H9 (cell line): ENCODE measurements around the gene S100A7. TPM values are rescaled to one million over a fixed set of nuclear protein-coding genes. Genes with fewer than 3 reads are reported as not detected.

Source experiments
- DNase-seq: peaks from one replicate; pipeline ENCODE4 v3.0.0-alpha.2; 2017
- H2AFZ ChIP-seq: one replicate; pipeline ENCODE4 v1.6.1; 2013; ENCODE audit warnings: mild to moderate bottlenecking, low read length, control low read depth, moderate library complexity
- H2AK5ac ChIP-seq: 2 replicates; pipeline ENCODE4 v1.6.1; 2013; ENCODE audit warnings: low read length, control low read depth, mixed read lengths; ENCODE audit not compliant: insufficient read length
- H2BK120ac ChIP-seq: one replicate; pipeline ENCODE4 v1.6.1; 2013; ENCODE audit warnings: low read depth, mild to moderate bottlenecking, low read length, control low read depth, inconsistent platforms; ENCODE audit not compliant: poor library complexity, severe bottlenecking
- H2BK12ac ChIP-seq: 2 replicates; pipeline ENCODE4 v1.6.1; 2013; ENCODE audit warnings: low read length, control low read depth, mixed read lengths, low read depth; ENCODE audit not compliant: insufficient read length
- H2BK15ac ChIP-seq: 2 replicates; pipeline ENCODE4 v1.6.1; 2013; ENCODE audit warnings: low read depth, low read length, control low read depth
- H2BK20ac ChIP-seq: one replicate; pipeline ENCODE4 v1.6.1; 2013; ENCODE audit warnings: low read depth, mild to moderate bottlenecking, low read length, control low read depth, inconsistent platforms; ENCODE audit not compliant: poor library complexity, severe bottlenecking
- H2BK5ac ChIP-seq: 2 replicates; pipeline ENCODE4 v1.6.1; 2013; ENCODE audit warnings: low read length, control low read depth, mixed read lengths; ENCODE audit not compliant: insufficient read length
- H3K14ac ChIP-seq: 2 replicates; pipeline ENCODE4 v1.6.1; 2013; ENCODE audit warnings: low read length, control low read depth; ENCODE audit not compliant: insufficient read depth
- H3K18ac ChIP-seq: 2 replicates; pipeline ENCODE4 v1.6.1; 2013; ENCODE audit warnings: low read depth, mild to moderate bottlenecking, mixed read lengths, low read length, control low read depth; ENCODE audit not compliant: insufficient read length
- H3K23ac ChIP-seq: 2 replicates; pipeline ENCODE4 v1.6.1; 2013; ENCODE audit warnings: low read length, control low read depth, mixed read lengths, low read depth; ENCODE audit not compliant: insufficient read length
- H3K23me2 ChIP-seq: 2 replicates; pipeline ENCODE4 v1.6.1; 2013; ENCODE audit warnings: low read depth, mild to moderate bottlenecking, mixed read lengths, low read length, control low read depth; ENCODE audit not compliant: insufficient read length, poor library complexity, severe bottlenecking
- H3K27ac ChIP-seq: 2 replicates; pipeline ENCODE4 v1.5.1; 2013; ENCODE audit warnings: low read length, control low read depth, mixed read lengths, low read depth; ENCODE audit not compliant: insufficient read length
- H3K27me3 ChIP-seq: 2 replicates; pipeline ENCODE4 v1.6.1; 2013; ENCODE audit warnings: low read length, control low read depth, inconsistent platforms; ENCODE audit not compliant: insufficient read depth
- H3K4ac ChIP-seq: 2 replicates; pipeline ENCODE4 v1.6.1; 2013; ENCODE audit warnings: low read depth, mild to moderate bottlenecking, control low read depth, inconsistent platforms, low read length, moderate library complexity
- H3K4me1 ChIP-seq: 2 replicates; pipeline ENCODE4 v1.6.1; 2013; ENCODE audit warnings: low read length, control low read depth, inconsistent platforms; ENCODE audit not compliant: insufficient read depth
- H3K4me2 ChIP-seq: 2 replicates; pipeline ENCODE4 v1.6.1; 2013; ENCODE audit warnings: low read length, control low read depth, mixed read lengths; ENCODE audit not compliant: insufficient read length, insufficient read depth
- H3K56ac ChIP-seq: 2 replicates; pipeline ENCODE4 v1.6.1; 2013; ENCODE audit warnings: low read depth, mild to moderate bottlenecking, mixed read lengths, low read length, control low read depth; ENCODE audit not compliant: insufficient read length
- H3K79me1 ChIP-seq: 2 replicates; pipeline ENCODE4 v1.6.1; 2013; ENCODE audit warnings: low read depth, mild to moderate bottlenecking, moderate library complexity, low read length, control low read depth, inconsistent platforms; ENCODE audit not compliant: insufficient read depth, poor library complexity, severe bottlenecking
- H3K79me2 ChIP-seq: 2 replicates; pipeline ENCODE4 v1.6.1; 2013; ENCODE audit warnings: low read length, control low read depth, inconsistent platforms; ENCODE audit not compliant: insufficient read depth
- H3K9ac ChIP-seq: 2 replicates; pipeline ENCODE4 v1.6.1; 2013; ENCODE audit warnings: low read length, control low read depth, mixed read lengths; ENCODE audit not compliant: insufficient read length; ENCODE audit errors: extremely low read depth
- H3K9me3 ChIP-seq: one replicate; pipeline ENCODE4 v1.6.1; 2013; ENCODE audit warnings: low read depth, low read length, inconsistent platforms; ENCODE audit not compliant: control insufficient read depth
- H3T11ph ChIP-seq: one replicate; pipeline ENCODE4 v1.6.1; 2013; ENCODE audit warnings: mild to moderate bottlenecking, low read length, control low read depth, inconsistent platforms
- H4K20me1 ChIP-seq: one replicate; pipeline ENCODE4 v1.6.1; 2013; ENCODE audit not compliant: control insufficient read depth, insufficient read length, insufficient read depth
- H4K5ac ChIP-seq: 2 replicates; pipeline ENCODE4 v1.6.1; 2013; ENCODE audit warnings: low read depth, mild to moderate bottlenecking, mixed read lengths, low read length, control low read depth; ENCODE audit not compliant: insufficient read length
- H4K8ac ChIP-seq: replicated peaks from 2 replicates; pipeline ENCODE4 v1.6.1; 2013; ENCODE audit warnings: low read length, control low read depth, mixed read lengths, low read depth; ENCODE audit not compliant: insufficient read length
- H4K91ac ChIP-seq: 2 replicates; pipeline ENCODE4 v1.6.1; 2013; ENCODE audit warnings: low read depth, mild to moderate bottlenecking, moderate library complexity, mixed read lengths, low read length, control low read depth; ENCODE audit not compliant: insufficient read length
- H3K27ac Mint-ChIP-seq, 3 experiments: 2 replicates in 2 of 3; 3 replicates in 1 of 3; pipeline ENCODE4 v1.8.0; 2020 to 2021; ENCODE audit warnings: mixed read lengths in 3 of 3, mild to moderate bottlenecking in 1 of 3, moderate library complexity in 1 of 3
- H3K27me3 Mint-ChIP-seq: 2 replicates; pipeline ENCODE4 v1.8.0; 2021; ENCODE audit warnings: low read depth, mild to moderate bottlenecking, moderate library complexity, mixed read lengths
- H3K36me3 Mint-ChIP-seq, 3 experiments: 2 replicates in 2 of 3; 3 replicates in 1 of 3; pipeline ENCODE4 v1.8.0; 2020 to 2021; ENCODE audit warnings: low read depth in 3 of 3, mixed read lengths in 3 of 3; ENCODE audit not compliant: insufficient read depth in 1 of 3
- H3K4me1 Mint-ChIP-seq, 2 experiments: 2 replicates each; pipeline ENCODE4 v1.8.0; 2020; ENCODE audit warnings: mixed read lengths in 2 of 2
- H3K4me3 Mint-ChIP-seq, 2 experiments: 2 replicates in 1 of 2; 3 replicates in 1 of 2; pipeline ENCODE4 v1.8.0; 2020 to 2021; ENCODE audit warnings: mild to moderate bottlenecking in 2 of 2, mixed read lengths in 2 of 2, moderate library complexity in 1 of 2
- H3K9me3 Mint-ChIP-seq, 2 experiments: 2 replicates in 1 of 2; 3 replicates in 1 of 2; pipeline ENCODE4 v1.8.0; 2020; ENCODE audit warnings: mild to moderate bottlenecking in 2 of 2, mixed read lengths in 2 of 2, moderate library complexity in 1 of 2
- WGBS: extraction: QIAGEN DNeasy Blood & Tissue Kit; methylation state at CpG from one replicate; pipeline ENCODE4 v1.1.7; 2013; ENCODE audit warnings: missing lambda C conversion rate, low lambda C conversion rate, mixed read lengths; ENCODE audit not compliant: insufficient read length; ENCODE audit errors: extremely low coverage; 5-methylcytosine and 5-hydroxymethylcytosine counted together
- total RNA-seq: library from RNA; stranded (reverse); gene quantifications from 2 replicates; pipeline ENCODE4 v1.2.1, GENCODE V29; 2021
- TF ChIP-seq, protein P1 (sequence below): fragments of 200-600 bp; sonication (generic); conservative IDR thresholded peaks from 3 replicates; pipeline ENCODE4 v1.8.0; 2021; ENCODE audit warnings: antibody characterized with exemption, mild to moderate bottlenecking

The S100A7 gene
- total RNA-seq, 1 experiment from 2014 or later: not detected

DNA sequence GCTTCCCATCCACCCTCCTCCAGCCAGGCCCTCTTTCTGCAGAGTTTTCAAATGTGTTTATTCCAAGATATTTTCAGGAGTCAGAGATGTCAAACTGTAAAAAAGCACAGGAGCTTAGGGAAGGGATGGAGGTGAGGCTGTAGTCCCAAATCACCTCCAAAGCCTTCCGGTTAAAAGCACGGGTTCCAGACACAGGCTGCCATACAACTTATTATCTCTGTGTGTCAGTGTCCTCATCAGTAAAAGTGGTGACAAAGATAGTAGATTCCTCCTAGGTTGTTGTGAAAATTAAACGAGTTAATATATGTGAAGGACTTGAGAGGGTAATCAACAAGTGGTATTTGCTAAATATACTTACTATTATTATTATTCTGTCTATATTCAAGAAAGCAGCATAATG, 29.0 kb downstream of the S100A7 start:
- no peak overlapping the region for H3K18ac ChIP-seq
- no peaks in the 10 kb centered on the region for H3K36me3 Mint-ChIP-seq
- H3K79me1 ChIP-seq: no peaks in the 10 kb centered on the region
- no peak overlapping the region for H2BK12ac ChIP-seq
- H3K9me3 Mint-ChIP-seq: peaks cover 0 to 3% of the 10 kb centered on the region in 2 experiments; a peak in 1 of 5 replicates
- H2BK20ac ChIP-seq: no peak overlapping the region
- H3K4me2 ChIP-seq: no peak overlapping the region
- no peak overlapping the region for H3K27ac Mint-ChIP-seq
- DNase-seq: no peak
- no peaks in the 10 kb centered on the region; the same call in 1 of the 2 replicates for H3K27me3 ChIP-seq
- H3K4me1 Mint-ChIP-seq: no peaks in the 10 kb centered on the region
- H4K91ac ChIP-seq: no peak overlapping the region
- no CpG with 5 or more reads among the region's 3 CpGs for WGBS
- H4K20me1 ChIP-seq: no peaks in the 10 kb centered on the region
- H2BK15ac ChIP-seq: no peak overlapping the region
- no peak overlapping the region for H3K23ac ChIP-seq
- no peak overlapping the region for H3T11ph ChIP-seq
- H3K27me3 Mint-ChIP-seq: peaks cover 5% of the 10 kb centered on the region
- no peak overlapping the region for H2AFZ ChIP-seq
- no peak overlapping the region for H3K56ac ChIP-seq
- no peak overlapping the region for H3K9ac ChIP-seq
- H3K23me2 ChIP-seq: no peaks in the 10 kb centered on the region
- no peak overlapping the region for H3K27ac ChIP-seq
- no peaks in the 10 kb centered on the region for H3K4me1 ChIP-seq
- no peaks in the 10 kb centered on the region for H3K79me2 ChIP-seq
- H3K9me3 ChIP-seq: no peaks in the 10 kb centered on the region
- H2BK5ac ChIP-seq: no peak overlapping the region
- H4K5ac ChIP-seq: no peak overlapping the region
- no peak overlapping the region for H2AK5ac ChIP-seq
- H3K4me3 Mint-ChIP-seq: no peak overlapping the region
- TF ChIP-seq, protein P1, sequence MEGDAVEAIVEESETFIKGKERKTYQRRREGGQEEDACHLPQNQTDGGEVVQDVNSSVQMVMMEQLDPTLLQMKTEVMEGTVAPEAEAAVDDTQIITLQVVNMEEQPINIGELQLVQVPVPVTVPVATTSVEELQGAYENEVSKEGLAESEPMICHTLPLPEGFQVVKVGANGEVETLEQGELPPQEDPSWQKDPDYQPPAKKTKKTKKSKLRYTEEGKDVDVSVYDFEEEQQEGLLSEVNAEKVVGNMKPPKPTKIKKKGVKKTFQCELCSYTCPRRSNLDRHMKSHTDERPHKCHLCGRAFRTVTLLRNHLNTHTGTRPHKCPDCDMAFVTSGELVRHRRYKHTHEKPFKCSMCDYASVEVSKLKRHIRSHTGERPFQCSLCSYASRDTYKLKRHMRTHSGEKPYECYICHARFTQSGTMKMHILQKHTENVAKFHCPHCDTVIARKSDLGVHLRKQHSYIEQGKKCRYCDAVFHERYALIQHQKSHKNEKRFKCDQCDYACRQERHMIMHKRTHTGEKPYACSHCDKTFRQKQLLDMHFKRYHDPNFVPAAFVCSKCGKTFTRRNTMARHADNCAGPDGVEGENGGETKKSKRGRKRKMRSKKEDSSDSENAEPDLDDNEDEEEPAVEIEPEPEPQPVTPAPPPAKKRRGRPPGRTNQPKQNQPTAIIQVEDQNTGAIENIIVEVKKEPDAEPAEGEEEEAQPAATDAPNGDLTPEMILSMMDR: no peak
- no peak overlapping the region for H4K8ac ChIP-seq
- H3K14ac ChIP-seq: no peak overlapping the region
- H2BK120ac ChIP-seq: no peak overlapping the region
- no peak overlapping the region for H3K4ac ChIP-seq
